ENCODE data around the gene RSPO1.

RSPO1 gene

GRCh38 chr1:37670133-37670532 is 35.4 kb upstream of the RSPO1 start:
- no peak overlapping the region for H2AK5ac ChIP-seq (ENCODE audit: low read length)
- H2BK5ac ChIP-seq (ENCODE audit: low read length): no peak overlapping the region
- H3K27ac ChIP-seq (ENCODE audit: low read depth, low read length): no peak overlapping the region
- H3K79me2 ChIP-seq (ENCODE audit: control insufficient read depth, insufficient read depth, low read length): no peaks in the 10 kb centered on the region
- H3K56ac ChIP-seq (ENCODE audit: low read length): no peak overlapping the region
- no peak overlapping the region for H3K18ac ChIP-seq (ENCODE audit: low read length)
- no peak overlapping the region for H3K4me2 ChIP-seq (ENCODE audit: low read length)
- no peak overlapping the region for H2BK15ac ChIP-seq (replicated peaks; ENCODE audit: low read depth)
- no peak overlapping the region for H3K4me3 ChIP-seq (ENCODE audit: low read length)
- H4K8ac ChIP-seq (ENCODE audit: low read depth, low read length): no peak overlapping the region
- no peak overlapping the region for H4K5ac ChIP-seq (ENCODE audit: low read length)
- no peaks in the 10 kb centered on the region for H3K27me3 ChIP-seq (ENCODE audit: insufficient read depth, low read length, poor library complexity)
- H3K9ac ChIP-seq (ENCODE audit: low read length): no peak overlapping the region
- no CpG with 5 or more reads among the region's 2 CpGs for WGBS (ENCODE audit: extremely low coverage, insufficient coverage, low lambda C conversion rate)
- no peaks in the 10 kb centered on the region for H3K36me3 ChIP-seq (ENCODE audit: control insufficient read depth, insufficient read depth, low read length)
- no peak for DNase-seq
- H3K23ac ChIP-seq (ENCODE audit: low read length): no peak overlapping the region
- no peak overlapping the region for H3K4ac ChIP-seq (ENCODE audit: low read depth, low read length)
- H2BK120ac ChIP-seq (ENCODE audit: low read depth, low read length): no peak overlapping the region
- no peaks in the 10 kb centered on the region for H3K79me1 ChIP-seq (ENCODE audit: low read length)
- no peaks in the 10 kb centered on the region for H3K4me1 ChIP-seq (ENCODE audit: control insufficient read depth, low read depth, low read length)

GRCh38 chr1:37667023-37667671 is 32.5 kb upstream of the RSPO1 start:
- no peak overlapping the region for H2AK5ac ChIP-seq (ENCODE audit: low read length)
- H3K4me1 ChIP-seq (ENCODE audit: control insufficient read depth, low read depth, low read length): no peaks in the 10 kb centered on the region
- no peak overlapping the region for H4K5ac ChIP-seq (ENCODE audit: low read length)
- no peak overlapping the region for H3K4me2 ChIP-seq (ENCODE audit: low read length)
- H4K8ac ChIP-seq (ENCODE audit: low read depth, low read length): no peak overlapping the region
- H3K27ac ChIP-seq (ENCODE audit: low read depth, low read length): no peak overlapping the region
- no peak overlapping the region for H3K4ac ChIP-seq (ENCODE audit: low read depth, low read length)
- DNase-seq: no peak
- H3K27me3 ChIP-seq (ENCODE audit: insufficient read depth, low read length, poor library complexity): no peaks in the 10 kb centered on the region
- WGBS (ENCODE audit: extremely low coverage, insufficient coverage, low lambda C conversion rate): no CpG with 5 or more reads among the region's 17 CpGs
- H3K9ac ChIP-seq (ENCODE audit: low read length): no peak overlapping the region
- no peak overlapping the region for H3K23ac ChIP-seq (ENCODE audit: low read length)
- no peaks in the 10 kb centered on the region for H3K79me2 ChIP-seq (ENCODE audit: control insufficient read depth, insufficient read depth, low read length)
- H3K36me3 ChIP-seq (ENCODE audit: control insufficient read depth, insufficient read depth, low read length): no peaks in the 10 kb centered on the region
- no peak overlapping the region for H2BK120ac ChIP-seq (ENCODE audit: low read depth, low read length)
- H2BK5ac ChIP-seq (ENCODE audit: low read length): no peak overlapping the region
- H3K79me1 ChIP-seq (ENCODE audit: low read length): no peaks in the 10 kb centered on the region
- H3K4me3 ChIP-seq (ENCODE audit: low read length): no peak overlapping the region
- H2BK15ac ChIP-seq (replicated peaks; ENCODE audit: low read depth): no peak overlapping the region
- no peak overlapping the region for H3K56ac ChIP-seq (ENCODE audit: low read length)
- no peak overlapping the region for H3K18ac ChIP-seq (ENCODE audit: low read length)

- H3K36me3 ChIP-seq (ENCODE audit: control insufficient read depth, insufficient read depth, low read length): no peaks in the 10 kb centered on the region
- H3K27me3 ChIP-seq (ENCODE audit: insufficient read depth, low read length, poor library complexity): no peaks in the 10 kb centered on the region
- no peak overlapping the region for H2AK5ac ChIP-seq (ENCODE audit: low read length)
- H3K79me1 ChIP-seq (ENCODE audit: low read length): no peaks in the 10 kb centered on the region
- H3K4me2 ChIP-seq (ENCODE audit: low read length): no peak overlapping the region
- no peak overlapping the region for H3K23ac ChIP-seq (ENCODE audit: low read length)
- no peaks in the 10 kb centered on the region for H3K4me1 ChIP-seq (ENCODE audit: control insufficient read depth, low read depth, low read length)
- no peak overlapping the region for H4K8ac ChIP-seq (ENCODE audit: low read depth, low read length)
- no peak overlapping the region for H3K18ac ChIP-seq (ENCODE audit: low read length)
- H3K56ac ChIP-seq (ENCODE audit: low read length): no peak overlapping the region
- no peak for DNase-seq
- no peak overlapping the region for H3K4me3 ChIP-seq (ENCODE audit: low read length)
- no CpG with 5 or more reads among the region's 11 CpGs for WGBS (ENCODE audit: extremely low coverage, insufficient coverage, low lambda C conversion rate)
- no peak overlapping the region for H2BK5ac ChIP-seq (ENCODE audit: low read length)
- H2BK120ac ChIP-seq (ENCODE audit: low read depth, low read length): no peak overlapping the region
- H3K4ac ChIP-seq (ENCODE audit: low read depth, low read length): no peak overlapping the region
- no peaks in the 10 kb centered on the region for H3K79me2 ChIP-seq (ENCODE audit: control insufficient read depth, insufficient read depth, low read length)
- H2BK15ac ChIP-seq (replicated peaks; ENCODE audit: low read depth): no peak overlapping the region
- no peak overlapping the region for H4K5ac ChIP-seq (ENCODE audit: low read length)
- no peak overlapping the region for H3K27ac ChIP-seq (ENCODE audit: low read depth, low read length)
- no peak overlapping the region for H3K9ac ChIP-seq (ENCODE audit: low read length)
Measured at GRCh38 chr1:37666241-37666867, 31.7 kb upstream of the RSPO1 start.

GRCh38 chr1:37663426-37664000 is 28.8 kb upstream of the RSPO1 start:
- Histone ChIP-seq H2BK5ac (ENCODE audit: low read length) (no peak overlapping the region), H3K36me3 (ENCODE audit: control insufficient read depth, insufficient read depth, low read length) (no peaks in the 10 kb centered on the region), H3K56ac (ENCODE audit: low read length) (no peak overlapping the region), H3K4me1 (ENCODE audit: control insufficient read depth, low read depth, low read length) (no peaks in the 10 kb centered on the region), H3K79me2 (ENCODE audit: control insufficient read depth, insufficient read depth, low read length) (no peaks in the 10 kb centered on the region), H3K4ac (ENCODE audit: low read depth, low read length) (no peak overlapping the region), H2BK15ac (replicated peaks; ENCODE audit: low read depth) (no peak overlapping the region), H3K18ac (ENCODE audit: low read length) (no peak overlapping the region), H3K27me3 (ENCODE audit: insufficient read depth, low read length, poor library complexity) (no peaks in the 10 kb centered on the region), H3K4me3 (ENCODE audit: low read length) (no peak overlapping the region), H3K9ac (ENCODE audit: low read length) (no peak overlapping the region), H4K5ac (ENCODE audit: low read length) (no peak overlapping the region), H3K79me1 (ENCODE audit: low read length) (no peaks in the 10 kb centered on the region), H2AK5ac (ENCODE audit: low read length) (no peak overlapping the region), H3K23ac (ENCODE audit: low read length) (no peak overlapping the region), H3K27ac (ENCODE audit: low read depth, low read length) (no peak overlapping the region), H4K8ac (ENCODE audit: low read depth, low read length) (no peak overlapping the region), H2BK120ac (ENCODE audit: low read depth, low read length) (no peak overlapping the region), H3K4me2 (ENCODE audit: low read length) (no peak overlapping the region)
- DNase-seq: peak; percentile 70
- WGBS (ENCODE audit: extremely low coverage, insufficient coverage, low lambda C conversion rate): no CpG with 5 or more reads among the region's 14 CpGs

GRCh38 chr1:37662031-37662755 is 27.5 kb upstream of the RSPO1 start:
- Histone ChIP-seq H3K23ac (ENCODE audit: low read length) (no peak overlapping the region), H3K56ac (ENCODE audit: low read length) (no peak overlapping the region), H2BK5ac (ENCODE audit: low read length) (no peak overlapping the region), H3K79me1 (ENCODE audit: low read length) (no peaks in the 10 kb centered on the region), H4K8ac (ENCODE audit: low read depth, low read length) (no peak overlapping the region), H3K18ac (ENCODE audit: low read length) (no peak overlapping the region), H4K5ac (ENCODE audit: low read length) (no peak overlapping the region), H3K36me3 (ENCODE audit: control insufficient read depth, insufficient read depth, low read length) (no peaks in the 10 kb centered on the region), H2BK15ac (replicated peaks; ENCODE audit: low read depth) (no peak overlapping the region), H3K27ac (ENCODE audit: low read depth, low read length) (no peak overlapping the region), H3K4me1 (ENCODE audit: control insufficient read depth, low read depth, low read length) (no peaks in the 10 kb centered on the region), H2AK5ac (ENCODE audit: low read length) (no peak overlapping the region), H3K4me2 (ENCODE audit: low read length) (no peak overlapping the region), H3K4me3 (ENCODE audit: low read length) (no peak overlapping the region), H3K79me2 (ENCODE audit: control insufficient read depth, insufficient read depth, low read length) (no peaks in the 10 kb centered on the region), H3K9ac (ENCODE audit: low read length) (no peak overlapping the region), H3K27me3 (ENCODE audit: insufficient read depth, low read length, poor library complexity) (no peaks in the 10 kb centered on the region), H3K4ac (ENCODE audit: low read depth, low read length) (no peak overlapping the region), H2BK120ac (ENCODE audit: low read depth, low read length) (no peak overlapping the region)
- DNase-seq: no peak
- no CpG with 5 or more reads among the region's 11 CpGs for WGBS (ENCODE audit: extremely low coverage, insufficient coverage, low lambda C conversion rate)

Data from mesendoderm (in vitro differentiated cells).